Muscle of arm (tissue), 12 donors: Measurements from ENCODE around the gene ENTPD2. TPM values are rescaled to one million over a fixed set of nuclear protein-coding genes. Genes with fewer than 3 reads are reported as not detected.

Source experiments
- DNase-seq: peaks from one replicate; pipeline ENCODE4 v3.0.0-alpha.2; 2013
- polyA plus RNA-seq, 12 donors: library from polyadenylated mRNA; unstranded; fragments of 120-200 nt; gene quantifications; one replicate each; pipeline ENCODE4 v1.2.1, GENCODE V29; 2013; ENCODE audit not compliant: insufficient read length in 12 of 12

Gene ENTPD2
- polyA plus RNA-seq, 12 donors, result 8.6 to 21.8 (median 12.8) TPM; not detected in 1

DNA sequence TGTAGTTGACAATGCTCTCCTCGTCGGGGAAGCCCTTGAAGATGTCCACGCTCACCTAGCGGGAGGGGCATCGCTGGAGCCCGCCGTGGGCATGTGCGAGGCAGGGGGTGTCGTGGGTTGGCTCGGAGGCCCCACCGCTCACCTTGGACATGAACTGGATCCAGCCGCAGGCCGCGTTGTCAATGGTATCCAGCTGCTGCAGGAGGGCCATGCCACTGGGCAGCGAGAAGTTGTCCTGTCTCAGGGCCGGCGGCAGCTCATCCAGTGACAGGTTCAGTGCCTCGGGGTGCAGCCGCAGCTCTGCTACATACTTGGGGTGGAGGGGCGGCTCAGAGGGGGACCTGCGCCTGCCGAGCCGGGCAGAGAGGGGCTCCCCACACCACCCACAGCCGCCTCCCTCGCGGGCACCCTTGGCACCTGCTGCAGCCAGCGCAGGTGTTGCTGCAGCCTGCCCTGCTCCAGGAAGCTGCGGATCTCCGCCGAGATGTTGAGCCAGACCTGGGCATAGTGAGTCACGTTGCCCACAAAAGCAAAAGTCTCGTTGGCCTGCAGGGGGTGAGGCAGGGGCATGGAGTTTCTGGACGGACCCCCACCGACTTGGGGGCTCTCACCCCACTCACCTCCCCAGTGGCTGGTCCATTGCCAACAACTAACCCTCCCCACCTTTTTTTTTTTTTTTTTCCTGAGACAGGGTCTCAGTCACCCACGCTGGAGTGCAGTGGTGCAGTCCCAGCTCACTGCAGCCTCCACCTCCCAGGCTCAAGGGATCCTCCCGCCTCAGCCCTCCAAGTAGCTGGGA lies 34.9 kb downstream of the ENTPD2 start:
- DNase-seq, result no peak

DNA sequence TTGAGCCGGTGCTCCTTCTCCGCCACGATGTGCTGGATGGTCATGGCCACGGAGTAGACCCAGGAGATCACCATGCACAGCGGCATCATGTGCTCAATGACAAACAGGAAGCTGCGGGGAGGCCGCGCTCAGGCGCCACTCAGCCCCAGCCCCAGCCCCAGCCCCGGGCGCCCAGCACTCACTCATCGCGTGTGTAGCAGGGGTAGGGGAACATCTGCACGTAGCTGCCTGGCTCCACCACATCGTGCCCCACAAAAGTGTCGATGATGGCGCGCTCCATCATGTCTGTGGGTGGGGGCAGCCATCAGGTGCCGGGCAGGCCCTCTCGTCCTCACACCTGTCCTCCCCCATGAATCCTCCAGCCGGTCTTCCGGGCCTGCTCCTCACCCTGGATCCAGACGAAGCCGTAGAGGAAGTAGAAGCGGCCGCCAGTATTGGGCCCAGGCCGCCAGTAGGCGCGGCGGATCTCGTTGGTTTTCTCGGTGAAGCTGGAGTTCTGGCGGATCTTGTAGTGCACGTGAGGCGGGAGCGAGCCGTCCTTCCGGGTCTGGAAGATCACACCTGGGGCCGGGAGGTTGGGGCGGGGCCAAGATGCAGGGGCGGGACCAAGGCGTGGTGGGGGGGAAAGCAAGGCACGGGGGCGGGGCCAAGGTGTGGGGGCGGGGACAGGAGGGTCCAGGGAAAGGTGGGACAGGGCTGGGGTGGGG lies 35.9 kb downstream of the ENTPD2 start:
- DNase-seq, result no peak

DNA sequence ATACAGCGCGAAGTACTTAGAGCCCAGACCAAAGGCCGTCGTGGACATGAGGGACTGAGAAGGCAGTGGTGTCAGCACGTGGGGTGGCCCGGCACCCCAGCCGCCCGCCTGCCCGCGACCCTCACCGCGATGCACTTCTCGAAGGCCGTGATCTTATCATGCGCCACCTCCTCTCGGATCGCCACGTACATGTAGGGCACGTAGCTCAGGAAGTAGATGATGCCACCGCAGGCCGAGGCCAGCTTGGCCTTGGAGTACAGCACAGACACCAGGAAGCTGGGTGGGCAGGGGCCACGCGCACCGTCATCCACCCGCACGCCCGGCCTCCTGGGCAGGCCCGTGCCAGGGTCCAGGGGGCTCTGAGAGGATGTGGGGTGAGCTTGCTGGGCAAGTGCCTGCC lies 36.8 kb downstream of the ENTPD2 start:
- no peak for DNase-seq

GRCh38 chr9:137016436-137016835 lies 37.4 kb downstream of the ENTPD2 start:
- no peak for DNase-seq

DNA sequence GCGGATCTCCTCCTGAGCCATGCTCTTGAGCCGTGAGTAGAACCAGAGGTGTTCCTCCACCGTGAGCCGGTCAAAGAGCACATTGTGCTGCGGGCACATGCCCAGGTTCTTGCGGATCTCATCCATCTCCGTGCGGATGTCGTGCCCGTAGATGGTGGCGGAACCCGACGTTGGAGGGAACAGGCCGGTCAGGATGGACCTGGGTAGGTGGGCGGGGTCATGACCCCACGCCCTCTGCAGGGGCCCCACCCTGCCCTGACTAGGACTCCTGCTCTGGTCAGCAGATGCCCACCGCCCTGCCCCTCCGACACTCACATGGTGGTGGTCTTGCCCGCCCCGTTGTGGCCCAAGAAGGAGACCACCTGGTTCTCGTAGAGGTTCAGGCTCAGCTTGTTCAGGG lies 37.9 kb downstream of the ENTPD2 start:
- no peak for DNase-seq

DNA sequence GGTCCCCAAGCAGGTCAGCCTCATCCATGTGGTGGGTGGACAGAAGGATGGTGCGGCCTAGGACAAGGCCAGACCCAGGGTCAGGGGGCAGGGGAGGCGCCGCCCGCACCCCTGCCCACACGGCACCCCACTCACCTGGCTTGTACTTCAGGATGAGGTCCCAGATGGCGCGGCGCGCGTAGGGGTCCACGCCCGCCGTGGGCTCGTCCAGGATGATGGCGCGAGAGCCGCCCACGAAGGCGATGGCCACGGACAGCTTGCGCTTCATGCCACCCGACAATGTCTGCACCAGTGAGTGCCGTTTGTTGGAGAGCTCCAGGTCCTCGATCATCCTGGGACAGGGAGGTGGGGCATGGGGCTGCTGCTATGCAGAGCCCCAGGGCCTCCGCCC lies 38.3 kb downstream of the ENTPD2 start:
- no peak for DNase-seq

- DNase-seq, result no peak
These were observed 38.9 kb downstream of the ENTPD2 start for GRCh38 chr9:137014776-137015539.

DNA sequence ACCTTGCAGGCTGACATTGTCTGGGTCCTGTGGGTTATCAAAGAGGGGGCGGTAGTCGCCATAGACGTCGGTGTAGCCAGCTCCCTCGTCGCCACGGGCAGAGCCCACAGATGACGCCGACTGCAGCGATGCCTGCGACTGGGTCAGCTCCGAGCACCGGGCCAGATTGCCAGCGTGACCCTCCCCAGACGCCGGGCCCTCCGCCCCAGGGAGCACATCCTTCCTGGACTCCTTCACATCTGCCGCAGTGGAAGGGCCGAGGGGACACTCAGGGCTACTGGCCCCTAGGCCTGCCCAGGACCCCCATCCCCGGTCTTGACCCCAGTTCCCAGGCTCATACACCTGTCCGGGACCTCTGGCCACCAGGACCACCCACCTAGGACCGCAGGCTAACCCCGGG lies 39.7 kb downstream of the ENTPD2 start:
- DNase-seq, result no peak

DNA sequence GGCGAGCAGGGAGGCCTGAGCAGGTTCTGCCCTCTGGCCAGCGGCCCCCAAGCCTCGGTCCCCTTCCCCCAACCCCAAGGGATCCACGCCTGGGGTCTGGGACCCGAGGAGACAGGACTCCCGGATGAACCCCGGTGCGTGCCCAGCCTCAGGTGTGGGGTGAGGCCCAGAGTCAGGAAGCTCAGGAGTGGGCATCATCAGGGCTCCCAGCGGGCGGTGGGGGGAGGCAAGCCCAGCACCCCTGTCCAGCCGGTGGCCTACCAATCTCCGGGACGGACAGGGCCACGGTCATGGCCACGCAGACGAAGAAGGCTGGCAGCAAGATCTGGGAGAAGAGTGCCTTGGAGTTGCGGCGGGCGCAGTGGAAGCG lies 40.3 kb downstream of the ENTPD2 start:
- DNase-seq, result no peak

DNA sequence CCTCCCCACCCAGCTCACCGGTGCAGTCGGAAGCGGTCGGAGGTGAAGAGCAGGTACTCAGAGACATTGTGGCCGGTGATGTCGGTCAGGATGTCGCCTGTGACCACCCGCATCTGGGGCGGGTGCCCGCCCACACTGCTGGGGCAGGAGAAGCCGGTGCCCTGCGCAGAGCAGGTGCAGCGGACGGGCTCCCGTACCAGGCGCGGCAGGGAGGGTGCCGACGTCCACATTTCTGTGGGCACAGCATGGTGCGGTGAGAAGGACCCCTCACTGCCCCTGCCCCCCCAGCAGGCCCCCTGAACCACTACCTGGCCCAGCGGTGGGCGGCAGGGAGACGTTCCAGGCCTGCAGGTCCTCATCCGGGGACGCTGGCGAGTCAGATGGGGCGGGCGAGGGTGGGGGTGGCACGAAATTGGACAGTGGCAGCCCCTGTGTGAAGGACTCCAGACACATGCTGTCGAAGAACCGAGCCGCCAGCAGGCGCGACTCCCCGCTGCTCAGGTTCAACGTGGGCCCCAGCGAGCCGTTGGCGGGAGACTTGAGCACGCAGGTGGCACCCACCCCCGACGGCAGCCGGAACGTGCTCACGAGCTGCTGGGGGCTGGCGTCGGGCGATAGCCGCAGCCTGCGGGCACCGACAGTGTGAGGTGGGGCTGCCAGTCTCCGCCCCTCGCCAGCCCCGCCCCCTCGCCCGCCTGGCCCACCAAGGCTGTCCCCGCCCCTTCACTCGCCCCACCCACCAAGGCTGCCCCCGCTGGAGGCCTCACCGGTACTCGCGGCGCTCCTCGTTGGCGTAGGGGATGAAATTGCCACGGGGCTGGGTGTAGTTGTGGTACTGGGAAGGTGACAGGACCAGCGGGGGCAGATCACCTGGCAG lies 40.9 kb downstream of the ENTPD2 start:
- no peak for DNase-seq

GRCh38 chr9:137011907-137012675 lies 41.8 kb downstream of the ENTPD2 start:
- DNase-seq, result no peak

GRCh38 chr9:137011156-137011555 lies 42.7 kb downstream of the ENTPD2 start:
- DNase-seq, result no peak

- no peak for DNase-seq
These were observed 43.7 kb downstream of the ENTPD2 start for GRCh38 chr9:137009938-137010732.

DNA sequence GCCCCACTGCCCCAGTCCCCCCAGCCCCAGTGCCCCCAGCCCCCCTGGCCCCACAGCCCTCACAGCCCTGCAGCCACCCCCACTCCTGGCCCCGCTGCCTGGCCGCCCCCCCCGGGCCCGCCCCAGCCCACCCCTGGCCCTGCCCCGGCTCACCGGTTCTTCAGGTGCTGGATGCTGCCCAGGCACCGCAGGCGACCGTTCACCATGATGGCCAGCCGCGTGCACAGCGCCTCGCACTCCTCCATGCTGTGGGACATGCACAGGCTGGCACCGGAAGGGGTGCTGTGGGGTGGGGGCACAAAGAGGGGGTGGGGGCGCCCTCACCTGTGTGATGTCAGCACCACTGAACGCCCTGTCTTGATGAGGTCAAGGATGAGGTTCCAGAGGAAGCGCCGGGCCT lies 44.6 kb downstream of the ENTPD2 start:
- DNase-seq, result no peak

- DNase-seq, result no peak
These were observed 45.5 kb downstream of the ENTPD2 start for GRCh38 chr9:137008312-137008711.

GRCh38 chr9:137007816-137008270 lies 46.0 kb downstream of the ENTPD2 start:
- no peak for DNase-seq

DNA sequence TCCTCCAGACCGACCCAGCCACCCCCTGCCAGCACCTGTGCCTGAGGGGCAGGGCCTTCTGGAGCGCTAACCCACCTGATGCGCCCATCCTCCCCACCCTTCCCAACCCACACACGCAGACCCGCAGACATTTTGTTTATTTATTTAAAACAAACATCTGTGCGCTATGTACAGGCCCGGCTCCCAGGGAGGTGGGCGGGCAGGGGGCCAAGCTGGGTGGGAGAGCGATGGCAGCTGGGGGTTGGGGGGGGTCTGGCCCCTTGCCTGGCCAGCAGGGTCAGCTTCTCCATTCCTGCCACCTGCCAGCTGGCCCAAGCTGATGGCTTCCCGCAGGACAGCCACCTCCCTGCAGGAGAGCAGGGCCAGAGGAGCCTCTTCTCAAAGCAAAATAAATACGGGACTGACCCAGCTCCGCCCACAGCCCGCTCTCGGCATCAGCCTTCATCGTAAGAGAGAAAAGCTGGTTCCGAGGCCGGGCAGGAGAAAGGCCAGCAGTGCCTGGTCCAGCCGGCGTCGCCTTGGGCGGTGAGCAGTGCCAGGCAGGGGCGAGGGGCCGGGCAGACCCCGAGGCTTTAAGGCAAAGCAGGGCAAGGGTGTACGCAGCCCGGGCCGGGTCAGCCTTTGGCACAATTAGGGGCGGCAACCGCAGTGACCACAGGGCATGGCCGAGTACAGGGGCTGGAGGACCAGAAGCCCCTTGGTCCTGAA lies 46.6 kb downstream of the ENTPD2 start:
- DNase-seq, result no peak

DNA sequence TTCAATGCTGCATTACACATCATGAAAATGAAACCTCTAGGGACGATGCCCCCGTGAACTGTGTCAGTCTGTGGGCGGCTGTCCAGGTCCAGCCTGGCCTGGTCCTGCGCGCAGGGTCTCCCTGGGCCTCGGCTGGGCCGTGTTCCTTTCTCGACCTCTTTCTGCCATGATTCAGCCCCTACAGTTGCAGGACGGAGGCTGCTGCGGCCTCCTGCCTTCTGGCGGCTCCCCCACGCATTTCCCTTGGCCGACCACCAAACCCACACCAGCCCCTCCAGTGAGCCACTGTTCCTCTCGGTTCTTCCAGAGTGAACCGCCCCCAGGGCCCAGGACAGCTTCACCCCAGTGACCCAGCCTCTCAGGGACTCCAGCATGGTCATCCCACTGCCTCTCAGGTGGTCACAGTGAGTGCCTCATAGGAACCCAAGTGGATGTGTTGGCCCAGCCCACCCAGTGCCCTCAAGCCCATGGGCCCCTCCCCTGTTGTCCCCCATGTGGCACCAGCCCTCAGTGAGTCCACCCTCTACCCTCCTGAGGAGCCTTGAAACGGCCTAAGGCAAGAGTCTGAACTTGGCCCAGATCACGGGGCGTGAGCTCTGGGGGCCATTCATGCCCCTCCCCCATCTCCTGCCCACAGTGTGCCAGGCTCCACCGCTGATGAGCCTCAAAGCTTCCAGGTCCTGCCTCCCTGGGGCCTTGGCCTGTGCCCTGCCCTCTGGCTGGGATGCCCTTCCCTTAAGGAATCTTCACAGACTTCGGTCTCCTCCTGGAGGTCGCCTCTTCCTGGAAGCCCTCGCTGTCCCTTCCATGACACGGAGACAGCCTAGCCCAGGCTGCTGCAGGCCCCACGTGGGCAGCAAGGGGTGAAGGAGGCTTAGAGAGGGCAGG lies 47.5 kb downstream of the ENTPD2 start:
- DNase-seq, result no peak
